IMR-90 (cell line): ENCODE data around the gene PHACTR3. TPM values are rescaled to one million over a fixed set of nuclear protein-coding genes. Genes with fewer than 3 reads are reported as not detected.

Experiments used
- BHLHE40 ChIP-seq: fragments of 150-350 bp; IDR thresholded peaks from 2 replicates; pipeline ENCODE4 v1.6.1; 2016; ENCODE audit warnings: mild to moderate bottlenecking, low read depth, low read length
- MAFK ChIP-seq: IDR thresholded peaks from 2 replicates; pipeline ENCODE4 v1.6.1; 2012; ENCODE audit warnings: low read depth, low read length, improper control_type of control experiment
- MAZ ChIP-seq: IDR thresholded peaks from 2 replicates; pipeline ENCODE4 v1.6.1; 2012; ENCODE audit warnings: low read depth, mild to moderate bottlenecking, low read length, improper control_type of control experiment, moderate library complexity, borderline replicate concordance
- RFX5 ChIP-seq: IDR thresholded peaks from 2 replicates; pipeline ENCODE4 v1.8.0; 2012; ENCODE audit warnings: low read depth, mild to moderate bottlenecking, low read length, moderate library complexity
- SMC3 ChIP-seq: fragments of 150-350 bp; IDR thresholded peaks from 2 replicates; pipeline ENCODE4 v1.6.1; 2016; ENCODE audit warnings: low read depth, mild to moderate bottlenecking, antibody characterized with exemption, low read length, moderate library complexity
- USF2 ChIP-seq: fragments of 150-350 bp; IDR thresholded peaks from 2 replicates; pipeline ENCODE4 v1.6.1; 2017; ENCODE audit warnings: mild to moderate bottlenecking, antibody characterized with exemption, low read length, low read depth
- polyA plus RNA-seq, 3 experiments: library from polyadenylated mRNA; depleted of rRNA; stranded (reverse); fragments of >200 nt; gene quantifications; 2 replicates each; pipeline ENCODE4 v1.2.3, GENCODE V29; 2012; ENCODE audit warnings: low replicate concordance in 1 of 3
- total RNA-seq: library from RNA; depleted of rRNA; stranded (reverse); fragments of >200 nt; gene quantifications from 2 replicates; pipeline ENCODE4 v1.2.3, GENCODE V29; 2012

Gene PHACTR3
- total and polyA plus RNA-seq, 2 of the 4 experiments (the other 2 are of a cell fraction): not detected

GRCh38 chr20:59835057-59835447 is 230.7 kb downstream of the PHACTR3 start (continued):
- no peak for TF ChIP-seq BHLHE40
- TF ChIP-seq SMC3: no peak
- TF ChIP-seq MAZ: no peak
- no peak for TF ChIP-seq RFX5
- TF ChIP-seq MAFK: no peak
- TF ChIP-seq USF2: no peak
